Peyer's patch (tissue), 4 donors: ENCODE data around the gene ROR1.

Source experiments
- CTCF ChIP-seq, 6 experiments: fragments of 450-650 bp in 4 of 6; fragments of 200-600 bp in 2 of 6; sonication (generic) in 1 of 6; IDR thresholded peaks; one replicate each; pipeline ENCODE4 v1.5.1; 2017 to 2019; ENCODE audit warnings: antibody characterized with exemption in 6 of 6, mild to moderate bottlenecking in 3 of 6, moderate library complexity in 1 of 6
- POLR2A ChIP-seq, 2 donors: fragments of 450-650 bp; IDR thresholded peaks; one replicate each; pipeline ENCODE4 v1.5.1; 2017; ENCODE audit warnings: antibody characterized with exemption in 2 of 2, mild to moderate bottlenecking in 2 of 2, moderate library complexity in 2 of 2

DNA sequence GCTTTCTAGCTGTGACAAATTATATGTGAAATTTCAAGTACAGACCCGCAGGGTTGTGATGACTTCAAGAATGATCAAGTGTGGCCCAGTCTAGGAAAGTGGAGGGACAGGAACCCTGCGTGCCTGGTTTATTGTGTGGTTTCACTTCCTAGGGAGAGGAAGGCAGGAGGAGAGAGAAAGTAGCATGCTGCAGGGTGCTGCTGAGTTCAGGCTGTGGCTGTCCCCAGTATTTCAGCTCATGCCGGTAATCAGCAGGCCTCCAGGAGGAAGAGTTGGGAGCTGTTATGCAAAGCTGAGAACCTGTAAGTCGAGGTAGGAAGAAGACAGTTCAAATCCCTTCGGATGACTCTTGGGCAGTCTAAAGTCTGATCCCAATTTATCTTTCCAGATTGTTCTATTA lies 140.4 kb downstream of the ROR1 start:
- TF ChIP-seq CTCF (IDR thresholded peaks at IDR 0.05): no peak
- no peak for TF ChIP-seq POLR2A (IDR thresholded peaks at IDR 0.05)
